Esophagus squamous epithelium (tissue), 5 donors: ENCODE results near the gene ITPR2. TPM values are rescaled to one million over a fixed set of nuclear protein-coding genes. Genes with fewer than 3 reads are reported as not detected.

Source experiments
- DNase-seq: peaks from one replicate; lab custom pipeline; 2025; lab: John Stamatoyannopoulos, UW
- H3K27ac ChIP-seq, 4 donors: fragments of 200-600 bp; sonication (generic); one replicate each; pipeline ENCODE4 v1.5.1; 2016 to 2019; ENCODE audit warnings: mild to moderate bottlenecking in 1 of 4
- H3K27me3 ChIP-seq, 4 donors: fragments of 200-600 bp; sonication (generic); 1 replicate in 3 of 4; 2 replicates in 1 of 4; pipeline versions ENCODE4 v1.5.1 to v1.6.0; 2017 to 2021; ENCODE audit warnings: antibody characterized with exemption in 1 of 4
- H3K36me3 ChIP-seq, 3 donors: fragments of 200-600 bp; sonication (generic); one replicate each; pipeline ENCODE4 v1.5.1; 2016 to 2019
- H3K4me1 ChIP-seq, 3 donors: fragments of 200-600 bp; sonication (generic); one replicate each; pipeline ENCODE4 v1.5.1; 2017 to 2019
- H3K4me3 ChIP-seq, 4 donors: fragments of 200-600 bp; sonication (generic); 1 replicate in 3 of 4; 2 replicates in 1 of 4; pipeline ENCODE4 v1.5.1; 2016 to 2019; ENCODE audit warnings: mild to moderate bottlenecking in 2 of 4, moderate library complexity in 1 of 4
- H3K9me3 ChIP-seq, 3 donors: fragments of 200-600 bp; sonication (generic); one replicate each; pipeline ENCODE4 v1.5.1; 2016 to 2019
- CTCF ChIP-seq, 6 experiments: fragments of 450-650 bp in 4 of 6; fragments of 200-600 bp in 2 of 6; sonication (generic) in 2 of 6; IDR thresholded peaks; one replicate each; pipeline ENCODE4 v1.5.1; 2016 to 2019; ENCODE audit warnings: antibody characterized with exemption in 6 of 6, mild to moderate bottlenecking in 4 of 6, moderate library complexity in 4 of 6
- POLR2A ChIP-seq, 4 donors: fragments of 450-650 bp; IDR thresholded peaks; one replicate each; pipeline ENCODE4 v1.6.1; 2017; ENCODE audit warnings: antibody characterized with exemption in 4 of 4, mild to moderate bottlenecking in 4 of 4, moderate library complexity in 3 of 4
- WGBS, 2 donors: methylation state at CpG; one replicate each; pipeline ENCODE4 v1.1.5; 2018; 5-methylcytosine and 5-hydroxymethylcytosine counted together
- intact Hi-C: fragments of 100-400 bp; cut with DNase I; formaldehyde crosslinking; loops from one replicate; pipeline ENCODE4 v1.15.0; 2022
- total RNA-seq, 4 donors: library from RNA; depleted of rRNA; stranded (reverse); fragments of >200 nt; gene quantifications; one replicate each; pipeline ENCODE4 v1.1.0, GENCODE V29; 2016
- donor health status: DM: yes; HTN: yes; CAD: no.

The ITPR2 gene
- total RNA-seq, 4 donors from 2014 or later = 30.7 to 49.3 (median 37.6) TPM

- Histone ChIP-seq H3K4me1 (peaks cover 0 to 12% (median 0%) of the 10 kb centered on the region in 3 donors), H3K27me3 (no peaks in the 10 kb centered on the region), H3K36me3 (peaks cover 0 to 43% (median 0%) of the 10 kb centered on the region in 3 donors), H3K27ac (no peak overlapping the region), H3K9me3 (no peaks in the 10 kb centered on the region), H3K4me3 (no peak overlapping the region)
- WGBS, 2 donors = 100% methylated on average over 1 of the region's 1 CpG
- no peak for DNase-seq
- no peak for TF ChIP-seq CTCF (IDR thresholded peaks at IDR 0.05)
- TF ChIP-seq POLR2A (IDR thresholded peaks at IDR 0.05) = no peak
- intact Hi-C loops = loop anchor here (10.0 kb wide), 1 partner anchor 287 kb away; no protein-coding TSS in a partner anchor
Measured at GRCh38 chr12:26401874-26402273, 431.1 kb downstream of the ITPR2 start.

GRCh38 chr12:26400627-26401026 is 432.4 kb downstream of the ITPR2 start:
- H3K36me3 ChIP-seq = peaks cover 0 to 55% (median 0%) of the 10 kb centered on the region in 3 donors
- H3K27me3 ChIP-seq = no peaks in the 10 kb centered on the region
- no peak overlapping the region for H3K27ac ChIP-seq
- 81 to 84% methylated on average over 6 to 8 of the region's 8 CpGs for WGBS, 2 donors
- intact Hi-C loops = loop anchor here (10.0 kb wide), 1 partner anchor 286 kb away; no protein-coding TSS in a partner anchor
- no peaks in the 10 kb centered on the region for H3K9me3 ChIP-seq
- no peak overlapping the region for H3K4me3 ChIP-seq
- H3K4me1 ChIP-seq = peaks cover 0 to 12% (median 0%) of the 10 kb centered on the region in 3 donors
- no peak for DNase-seq
- TF ChIP-seq CTCF (IDR thresholded peaks at IDR 0.05) = no peak
- no peak for TF ChIP-seq POLR2A (IDR thresholded peaks at IDR 0.05)

DNA sequence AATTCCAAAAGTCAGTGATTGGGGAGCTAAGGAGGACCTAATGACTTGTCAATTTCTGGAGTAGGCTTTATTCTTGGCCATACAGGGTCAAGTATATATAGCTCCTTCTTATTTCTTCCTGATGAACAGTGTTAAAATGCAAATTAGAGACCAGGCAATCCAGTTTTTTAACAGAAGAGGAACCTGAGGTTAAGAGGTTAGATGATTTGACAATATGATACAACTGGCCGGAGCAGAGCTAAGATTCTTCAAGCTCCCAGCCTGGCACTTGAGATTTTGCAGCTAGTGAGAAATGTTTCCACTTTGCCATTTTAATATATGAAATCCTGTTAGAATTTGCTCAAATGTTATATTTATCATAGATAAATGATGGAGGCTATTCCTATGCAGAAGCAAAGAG is 433.6 kb downstream of the ITPR2 start:
- Histone ChIP-seq H3K9me3 (no peaks in the 10 kb centered on the region), H3K27me3 (no peaks in the 10 kb centered on the region), H3K4me3 (no peak overlapping the region), H3K36me3 (peaks cover 0 to 68% (median 0%) of the 10 kb centered on the region in 3 donors), H3K27ac (no peak overlapping the region), H3K4me1 (peaks cover 0 to 12% (median 0%) of the 10 kb centered on the region in 3 donors)
- DNase-seq = no peak
- TF ChIP-seq CTCF (IDR thresholded peaks at IDR 0.05) (no peak), POLR2A (IDR thresholded peaks at IDR 0.05) (no peak)
- 63 to 79% methylated on average over 1 of the region's 1 CpG for WGBS, 2 donors
- intact Hi-C loops = no loop called here

DNA sequence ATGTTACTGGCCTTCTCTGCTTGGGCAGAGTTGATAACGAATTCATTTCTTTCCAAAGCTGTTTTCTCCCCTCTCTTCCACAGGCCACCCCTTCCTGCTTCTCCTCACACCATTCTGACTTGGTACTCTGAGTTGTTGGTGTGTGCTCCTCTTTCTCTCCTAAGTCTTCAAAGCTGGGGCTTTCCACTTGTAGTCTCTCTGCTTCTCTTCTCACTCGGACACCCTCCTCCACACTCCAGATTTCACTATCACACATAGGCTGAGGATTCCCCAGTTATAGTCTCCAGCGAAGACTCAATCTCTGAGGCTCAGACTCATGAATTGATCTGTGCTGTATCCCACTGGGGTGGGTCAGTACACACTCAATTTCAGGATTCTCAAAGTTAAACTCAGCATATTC is 436.6 kb downstream of the ITPR2 start:
- TF ChIP-seq POLR2A (IDR thresholded peaks at IDR 0.05) = no peak
- TF ChIP-seq CTCF (IDR thresholded peaks at IDR 0.05) = no peak
- Histone ChIP-seq H3K4me3 (no peak overlapping the region), H3K27me3 (no peaks in the 10 kb centered on the region), H3K4me1 (no peaks in the 10 kb centered on the region), H3K27ac (no peak overlapping the region), H3K9me3 (no peaks in the 10 kb centered on the region), H3K36me3 (peaks cover 0 to 75% (median 0%) of the 10 kb centered on the region in 3 donors)
- DNase-seq = no peak
- intact Hi-C loops = no loop called here
- WGBS, 2 donors = 68 to 78% methylated on average over 3 of the region's 3 CpGs

GRCh38 chr12:26389343-26389742 is 443.7 kb downstream of the ITPR2 start:
- intact Hi-C loops = no loop called here
- no peaks in the 10 kb centered on the region for H3K9me3 ChIP-seq
- peaks cover 0 to 59% (median 0%) of the 10 kb centered on the region in 3 donors for H3K36me3 ChIP-seq
- WGBS, 2 donors = 85 to 88% methylated on average over 1 of the region's 1 CpG
- no peaks in the 10 kb centered on the region for H3K27me3 ChIP-seq
- H3K4me1 ChIP-seq = no peaks in the 10 kb centered on the region
- no peak for DNase-seq
- no peak overlapping the region for H3K4me3 ChIP-seq
- H3K27ac ChIP-seq = no peak overlapping the region
- no peak for TF ChIP-seq POLR2A (IDR thresholded peaks at IDR 0.05)
- TF ChIP-seq CTCF (IDR thresholded peaks at IDR 0.05) = no peak
